HCT116 (cell line): ENCODE data around the gene REEP3. TPM values are rescaled to one million over a fixed set of nuclear protein-coding genes. Genes with fewer than 3 reads are reported as not detected.

Experiments
- ATAC-seq: fragments of 200-7000 bp; cut with Tn5 transposase; 2 replicates; pipeline ENCODE4 v1.9.1; 2020; ENCODE audit warnings: mild to moderate bottlenecking, moderate library complexity
- BruUV-seq: library from RNA; stranded (reverse); fragments of 400-500 nt; replicated peaks from 2 replicates; lab custom pipeline; 2021; lab: Mats Ljungman, UMichigan
- CTCF ChIA-PET: fragments of 300-600 bp; sonication (Branson Sonifier 250); formaldehyde crosslinking; loops from one replicate; lab custom pipeline; 2021; ENCODE audit warnings: antibody characterized with exemption; lab: Charles Lee
- POLR2A ChIA-PET: fragments of 300-600, 350-600 bp; sonication (Branson Sonifier 250); formaldehyde crosslinking; loops from one replicate; lab custom pipeline; 2021; ENCODE audit warnings: antibody characterized with exemption; lab: Charles Lee
- RAD21 ChIA-PET, 2 experiments: fragments of 300-600 bp; sonication (Branson Sonifier 250); formaldehyde crosslinking; loops; one replicate each; lab custom pipeline; 2023; ENCODE audit warnings: low total read pairs in 2 of 2; ENCODE audit not compliant: uncharacterized antibody in 2 of 2, unreplicated experiment in 2 of 2, low non-redundant PET in 1 of 2; lab: Charles Lee
- DNase-seq: peaks from one replicate; pipeline ENCODE4 v3.0.0-alpha.2; 2010; ENCODE audit warnings: low read depth, low spot score
- H2AFZ ChIP-seq: fragments of 200-600 bp; shearing (Covaris generic), sonication (generic); 2 replicates; pipeline ENCODE4 v1.6.1; 2017; ENCODE audit warnings: low read depth, mixed run types, mixed read lengths, antibody characterized with exemption, low read length; ENCODE audit not compliant: poor library complexity, severe bottlenecking
- H3K27ac ChIP-seq: 2 replicates; pipeline ENCODE4 v1.5.1; 2012; ENCODE audit warnings: low read depth, low read length
- H3K27me3 ChIP-seq: fragments of 200-600 bp; sonication (generic); 2 replicates; pipeline ENCODE4 v1.6.1; 2016; ENCODE audit warnings: mixed run types, low read length, mixed read lengths; ENCODE audit not compliant: insufficient read depth
- H3K36me3 ChIP-seq, 2 experiments: fragments of 200-500 bp in 1 of 2; fragments of 200-600 bp in 1 of 2; sonication (Bioruptor generic) in 1 of 2; sonication (generic) in 1 of 2; 2 replicates each; pipeline versions ENCODE4 v1.5.1 to v1.6.1; 2014 to 2016; ENCODE audit warnings: low read length in 2 of 2, inconsistent platforms in 1 of 2, mixed read lengths in 1 of 2, mixed run types in 1 of 2; ENCODE audit not compliant: insufficient read depth in 2 of 2, control insufficient read depth in 1 of 2
- H3K4me1 ChIP-seq, 2 experiments: fragments of 200-600 bp in 1 of 2; sonication (generic) in 1 of 2; 2 replicates each; pipeline versions ENCODE4 v1.5.1 to v1.6.1; 2012 to 2017; ENCODE audit warnings: low read length in 2 of 2, inconsistent platforms in 1 of 2, mild to moderate bottlenecking in 1 of 2, mixed read lengths in 1 of 2, mixed run types in 1 of 2, moderate library complexity in 1 of 2; ENCODE audit not compliant: insufficient read depth in 2 of 2, control insufficient read depth in 1 of 2
- H3K4me2 ChIP-seq: fragments of 200-600 bp; sonication (generic); 2 replicates; pipeline ENCODE4 v1.6.1; 2017; ENCODE audit warnings: mixed run types, low read length, mixed read lengths
- H3K4me3 ChIP-seq, 2 experiments: fragments of 200-600 bp in 1 of 2; sonication (generic) in 1 of 2; replicated peaks in 1 of 2; 2 replicates each; pipeline ENCODE4 v1.5.1; 2011 to 2016; ENCODE audit warnings: low read length in 2 of 2, control low read depth in 1 of 2, low read depth in 1 of 2, mild to moderate bottlenecking in 1 of 2, mixed read lengths in 1 of 2, mixed run types in 1 of 2
- H3K79me2 ChIP-seq: fragments of 200-600 bp; sonication (generic); 2 replicates; pipeline ENCODE4 v1.6.1; 2017; ENCODE audit warnings: mild to moderate bottlenecking, mixed run types, low read length, moderate library complexity, mixed read lengths; ENCODE audit not compliant: insufficient read depth
- H3K9ac ChIP-seq: fragments of 200-600 bp; sonication (generic); 2 replicates; pipeline ENCODE4 v1.6.1; 2016; ENCODE audit warnings: low read length, mixed read lengths
- H3K9me2 ChIP-seq: fragments of 200-600 bp; sonication (generic), shearing (Covaris generic); 2 replicates; pipeline ENCODE4 v1.6.1; 2017; ENCODE audit warnings: mixed run types, mild to moderate bottlenecking, moderate library complexity; ENCODE audit not compliant: insufficient read depth
- H3K9me3 ChIP-seq, 2 experiments: fragments of 200-500 bp in 1 of 2; fragments of 200-600 bp in 1 of 2; sonication (Bioruptor generic) in 1 of 2; sonication (generic) in 1 of 2; 2 replicates each; pipeline ENCODE4 v1.6.1; 2014 to 2017; ENCODE audit warnings: low read length in 2 of 2, mixed read lengths in 2 of 2, inconsistent platforms in 1 of 2, low read depth in 1 of 2, mild to moderate bottlenecking in 1 of 2, mixed run types in 1 of 2, moderate library complexity in 1 of 2; ENCODE audit not compliant: control insufficient read depth in 1 of 2, insufficient read depth in 1 of 2
- H4K20me1 ChIP-seq: fragments of 200-600 bp; sonication (generic), shearing (Covaris generic); 2 replicates; pipeline ENCODE4 v1.6.1; 2017; ENCODE audit warnings: mixed run types, mild to moderate bottlenecking, moderate library complexity; ENCODE audit not compliant: insufficient read depth
- ATF3 ChIP-seq: IDR thresholded peaks from 2 replicates; pipeline ENCODE4 v1.6.1; 2012
- CBX3 ChIP-seq: IDR thresholded peaks from 2 replicates; pipeline ENCODE4 v1.6.1; 2012; ENCODE audit warnings: low read depth
- CTCF ChIP-seq, 3 experiments: fragments of 200-600 bp in 1 of 3; sonication (generic) in 1 of 3; IDR thresholded peaks in 2 of 3; conservative IDR thresholded peaks in 1 of 3; 2 replicates each; pipeline ENCODE4 v1.5.1; 2012 to 2017; ENCODE audit warnings: low read depth in 2 of 3, low read length in 2 of 3, antibody characterized with exemption in 1 of 3, borderline replicate concordance in 1 of 3, control low read depth in 1 of 3, mild to moderate bottlenecking in 1 of 3, mixed read lengths in 1 of 3, mixed run types in 1 of 3, moderate library complexity in 1 of 3; ENCODE audit not compliant: insufficient read depth in 1 of 3
- ELF1 ChIP-seq: IDR thresholded peaks from 2 replicates; pipeline ENCODE4 v1.6.1; 2012; ENCODE audit warnings: low read depth, borderline replicate concordance
- EZH2 ChIP-seq: fragments of 200-600 bp; sonication (generic); IDR thresholded peaks from 2 replicates; pipeline ENCODE4 v1.6.1; 2017; ENCODE audit warnings: antibody characterized with exemption, mixed run types
- EZH2phosphoT487 ChIP-seq: fragments of 200-600 bp; IDR thresholded peaks from 2 replicates; pipeline ENCODE4 v1.6.1; 2018; ENCODE audit warnings: antibody characterized with exemption, borderline replicate concordance
- FOSL1 ChIP-seq: IDR thresholded peaks from 2 replicates; pipeline ENCODE4 v1.6.1; 2012; ENCODE audit warnings: low read depth
- JUND ChIP-seq: IDR thresholded peaks from 2 replicates; pipeline ENCODE4 v1.6.1; 2012
- POLR2A ChIP-seq: IDR thresholded peaks from 2 replicates; pipeline ENCODE4 v1.7.0; 2011; ENCODE audit warnings: borderline replicate concordance; ENCODE audit not compliant: insufficient read depth, insufficient read length; ENCODE audit errors: extremely low read depth
- RAD21 ChIP-seq: IDR thresholded peaks from 2 replicates; pipeline ENCODE4 v1.6.1; 2012; ENCODE audit warnings: low read depth, mild to moderate bottlenecking
- REST ChIP-seq: IDR thresholded peaks from 2 replicates; pipeline ENCODE4 v1.6.1; 2012; ENCODE audit warnings: low read depth
- SIN3A ChIP-seq: IDR thresholded peaks from 2 replicates; pipeline ENCODE4 v1.6.1; 2012; ENCODE audit warnings: low read depth
- SP1 ChIP-seq: IDR thresholded peaks from 2 replicates; pipeline ENCODE4 v1.6.1; 2012; ENCODE audit warnings: low read depth
- SRF ChIP-seq: IDR thresholded peaks from 2 replicates; pipeline ENCODE4 v1.6.1; 2012; ENCODE audit warnings: low read depth
- TCF7L2 ChIP-seq: IDR thresholded peaks from 2 replicates; pipeline ENCODE4 v1.7.0; 2011; ENCODE audit warnings: borderline replicate concordance, inconsistent platforms; ENCODE audit not compliant: insufficient read depth, insufficient read length; ENCODE audit errors: extremely low read depth
- ZNF274 ChIP-seq: fragments of 200-500 bp; sonication (Bioruptor generic); IDR thresholded peaks from 2 replicates; pipeline ENCODE4 v1.6.1; 2014; ENCODE audit warnings: mild to moderate bottlenecking, low read depth, low read length, inconsistent platforms
- intact Hi-C: fragments of 100-400 bp; cut with micrococcal nuclease; formaldehyde crosslinking; loops from 2 replicates; pipeline ENCODE4 v1.10.0; 2022
- total RNA-seq: library from RNA; stranded (reverse); gene quantifications from one replicate; pipeline ENCODE4 v1.2.1, GENCODE V29; 2021; ENCODE audit not compliant: unreplicated experiment

REEP3 gene
- total RNA-seq, 1 experiment from 2014 or later, result 41.3 TPM

- no peak for TF ChIP-seq EZH2
- no peak for TF ChIP-seq SRF
Measured at GRCh38 chr10:63553031-63553430, 31.8 kb downstream of the REEP3 start (continued).

DNA sequence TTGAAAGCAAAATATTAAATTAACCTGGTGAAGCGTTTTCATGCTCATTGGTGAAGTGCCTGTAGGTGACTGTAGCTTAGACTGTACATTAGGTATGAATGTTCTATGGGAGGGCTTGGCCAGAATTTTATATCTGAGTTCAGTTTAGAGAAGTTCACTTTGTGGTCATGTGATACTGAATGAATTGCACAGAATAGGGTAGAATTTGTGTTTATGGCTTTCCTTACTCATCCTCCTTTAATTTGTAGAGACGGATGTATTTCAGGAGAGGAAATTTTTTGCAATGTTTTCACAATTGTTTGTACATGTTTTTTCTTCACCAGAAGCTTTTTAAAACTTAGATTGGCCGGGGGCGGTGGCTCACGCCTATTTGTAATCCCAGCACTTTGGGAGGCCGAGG lies 32.3 kb downstream of the REEP3 start:
- Histone ChIP-seq H3K9me3 (no peaks in the 10 kb centered on the region), H4K20me1 (no peaks in the 10 kb centered on the region), H3K9ac (peak overlapping the region; percentile 58), H2AFZ (no peak overlapping the region), H3K9me2 (no peaks in the 10 kb centered on the region), H3K4me2 (peak overlapping the region; percentile 65), H3K36me3 (no peaks in the 10 kb centered on the region), H3K79me2 (peaks cover 81% of the 10 kb centered on the region), H3K27me3 (no peaks in the 10 kb centered on the region), H3K4me3 (peak overlapping the region; percentile 34 to 40), H3K4me1 (peaks cover 43 to 62% of the 10 kb centered on the region in 2 experiments), H3K27ac (peak overlapping the region; percentile 84)
- ChIA-PET CTCF (no interaction called here), POLR2A (interaction anchor here (0.6 kb wide), 1 partner anchor 36 kb away, joined by 3 read pairs; no protein-coding TSS in a partner anchor), RAD21 (no interaction called here)
- intact Hi-C loops, result loop anchor here (2.0 to 10.0 kb wide), 2 partner anchors 161 to 285 kb away; no protein-coding TSS in a partner anchor
- no TSS peak for BruUV-seq
- no peak for TF ChIP-seq TCF7L2
- no peak for TF ChIP-seq ELF1
- TF ChIP-seq CBX3, result no peak
- no peak for TF ChIP-seq POLR2A
- TF ChIP-seq SRF, result no peak
- TF ChIP-seq ZNF274, result no peak
- no peak for TF ChIP-seq SIN3A
- no peak for TF ChIP-seq FOSL1
- TF ChIP-seq EZH2phosphoT487, result no peak
- TF ChIP-seq ATF3, result no peak
- no peak for TF ChIP-seq RAD21
- no peak for TF ChIP-seq EZH2
- TF ChIP-seq REST, result no peak
- no peak for TF ChIP-seq SP1
- TF ChIP-seq CTCF (IDR thresholded peaks at IDR 0.05 in 2 of 3, conservative IDR thresholded peaks at IDR 0.05 in 1 of 3; ENCODE audit: borderline replicate concordance in 1 of 3, insufficient read depth in 1 of 3, low read depth in 2 of 3, low read length in 2 of 3), result no peak
- TF ChIP-seq JUND, result no peak
- DNase-seq, result peak; percentile 23
- peak; percentile 64 for ATAC-seq
